H1 (cell line): Measurements from ENCODE around the gene MED6. TPM values are rescaled to one million over a fixed set of nuclear protein-coding genes. Genes with fewer than 3 reads are reported as not detected.
A peak's percentile ranks its signal among the peaks of the same experiment; 100 is the strongest.

ENCODE experiments used
- CTCF ChIA-PET: fragments of 300-600 bp; sonication (Branson Sonifier 250); formaldehyde crosslinking; loops from one replicate; lab custom pipeline; 2021; ENCODE audit not compliant: partially characterized antibody; lab: Charles Lee
- POLR2A ChIA-PET: fragments of 300-600 bp; sonication (Branson Sonifier 250); formaldehyde crosslinking; loops from one replicate; lab custom pipeline; 2021; ENCODE audit warnings: inconsistent platforms; ENCODE audit not compliant: partially characterized antibody; lab: Charles Lee
- DNase-seq, 2 experiments: peaks; one replicate each; pipeline versions ENCODE4 v3.0.0 to v3.0.0-alpha.2; 2010 to 2022; ENCODE audit warnings: low spot score in 2 of 2, low read depth in 1 of 2, mixed read lengths in 1 of 2
- FAIRE-seq: peaks from 2 replicates; lab custom pipeline; 2011; peaks lifted over from hg19 to GRCh38; lab: Jason Lieb, UNC
- H2AFZ ChIP-seq: 2 replicates; pipeline ENCODE4 v1.8.1; 2012; ENCODE audit warnings: low read length, inconsistent platforms
- H2AK5ac ChIP-seq: 2 replicates; pipeline ENCODE4 v1.6.1; 2013; ENCODE audit warnings: low read depth, low read length
- H2BK120ac ChIP-seq: replicated peaks from 2 replicates; pipeline ENCODE3; 2013; ENCODE audit warnings: low read depth, low read length, inconsistent platforms
- H2BK12ac ChIP-seq: 2 replicates; pipeline ENCODE4 v1.6.1; 2013; ENCODE audit warnings: low read depth, low read length
- H2BK15ac ChIP-seq: 2 replicates; pipeline ENCODE4 v1.6.1; 2013; ENCODE audit warnings: low read length
- H2BK20ac ChIP-seq: 2 replicates; pipeline ENCODE4 v1.6.1; 2013; ENCODE audit warnings: low read length
- H2BK5ac ChIP-seq: 2 replicates; pipeline ENCODE4 v1.6.1; 2013; ENCODE audit warnings: low read depth, low read length
- H3K14ac ChIP-seq: 2 replicates; pipeline ENCODE4 v1.6.1; 2013; ENCODE audit warnings: inconsistent platforms; ENCODE audit not compliant: insufficient read length
- H3K18ac ChIP-seq: 2 replicates; pipeline ENCODE4 v1.6.1; 2013; ENCODE audit warnings: low read length; ENCODE audit errors: extremely low read depth
- H3K23ac ChIP-seq: 2 replicates; pipeline ENCODE4 v1.6.1; 2013; ENCODE audit warnings: inconsistent platforms; ENCODE audit not compliant: insufficient read length
- H3K23me2 ChIP-seq: 2 replicates; pipeline ENCODE4 v1.6.1; 2013; ENCODE audit warnings: low read depth, low read length
- H3K27ac ChIP-seq: 2 replicates; pipeline ENCODE4 v1.6.1; 2011; ENCODE audit warnings: low read depth, low read length, inconsistent platforms
- H3K27me3 ChIP-seq, 4 experiments: replicated peaks in 1 of 4; 1 replicate in 1 of 4; 2 replicates in 3 of 4; pipeline versions ENCODE4 v1.6.1 to v1.8.1; 2011 to 2013; ENCODE audit warnings: low read length in 3 of 4, mild to moderate bottlenecking in 3 of 4, inconsistent platforms in 2 of 4, mixed read lengths in 2 of 4, moderate library complexity in 1 of 4; ENCODE audit not compliant: control insufficient read depth in 3 of 4, insufficient read depth in 3 of 4; ENCODE audit errors: extremely low read depth in 1 of 4
- H3K36me3 ChIP-seq, 4 experiments: 2 replicates each; pipeline versions ENCODE4 v1.6.1 to v1.8.1; 2011 to 2013; ENCODE audit warnings: mild to moderate bottlenecking in 4 of 4, low read length in 3 of 4, moderate library complexity in 2 of 4, control low read depth in 1 of 4, inconsistent platforms in 1 of 4; ENCODE audit not compliant: insufficient read depth in 4 of 4, control insufficient read depth in 2 of 4
- H3K4ac ChIP-seq: replicated peaks from 2 replicates; pipeline ENCODE3; 2013; ENCODE audit warnings: low read length, low read depth, mixed read lengths, inconsistent platforms; ENCODE audit not compliant: insufficient read length
- H3K4me1 ChIP-seq, 4 experiments: replicated peaks in 1 of 4; 1 replicate in 1 of 4; 2 replicates in 3 of 4; pipeline versions ENCODE4 v1.6.1 to v1.8.1; 2011 to 2013; ENCODE audit warnings: low read length in 3 of 4, inconsistent platforms in 2 of 4, mixed read lengths in 1 of 4; ENCODE audit not compliant: insufficient read depth in 4 of 4, control insufficient read depth in 3 of 4
- H3K4me2 ChIP-seq, 2 experiments: 2 replicates each; pipeline versions ENCODE4 v1.6.1 to v1.8.1; 2011 to 2013; ENCODE audit warnings: low read depth in 2 of 2, low read length in 2 of 2, control low read depth in 1 of 2, inconsistent platforms in 1 of 2, mild to moderate bottlenecking in 1 of 2; ENCODE audit not compliant: insufficient read depth in 1 of 2
- H3K4me3 ChIP-seq, 4 experiments: fragments of 200-600, 300-600 bp in 1 of 4; sonication (generic), shearing (Covaris generic), sonication (Bioruptor Twin) in 1 of 4; 2 replicates each; pipeline versions ENCODE4 v1.5.1 to v1.8.1; 2011 to 2016; ENCODE audit warnings: low read length in 4 of 4, low read depth in 3 of 4, control low read depth in 2 of 4, inconsistent platforms in 2 of 4, mild to moderate bottlenecking in 2 of 4, mixed read lengths in 1 of 4, moderate library complexity in 1 of 4; ENCODE audit not compliant: insufficient read depth in 2 of 4; ENCODE audit errors: extremely low read depth in 1 of 4
- H3K56ac ChIP-seq: replicated peaks from 2 replicates; pipeline ENCODE3; 2013; ENCODE audit warnings: low read depth, mild to moderate bottlenecking, mixed read lengths, low read length, inconsistent platforms; ENCODE audit not compliant: insufficient read length
- H3K79me1 ChIP-seq: 2 replicates; pipeline ENCODE4 v1.6.1; 2013; ENCODE audit warnings: low read depth, low read length, control low read depth
- H3K79me2 ChIP-seq, 2 experiments: 2 replicates each; pipeline versions ENCODE4 v1.6.1 to v1.8.1; 2012 to 2013; ENCODE audit warnings: low read length in 2 of 2, mild to moderate bottlenecking in 2 of 2, inconsistent platforms in 1 of 2; ENCODE audit not compliant: insufficient read depth in 2 of 2, control insufficient read depth in 1 of 2
- H3K9ac ChIP-seq, 4 experiments: replicated peaks in 1 of 4; 1 replicate in 1 of 4; 2 replicates in 3 of 4; pipeline versions ENCODE4 v1.6.1 to v1.8.1; 2011 to 2013; ENCODE audit warnings: low read depth in 3 of 4, low read length in 3 of 4, control low read depth in 2 of 4, mild to moderate bottlenecking in 2 of 4, moderate library complexity in 2 of 4, inconsistent platforms in 1 of 4; ENCODE audit errors: extremely low read depth in 1 of 4
- H3K9me3 ChIP-seq, 2 experiments: 2 replicates each; pipeline versions ENCODE4 v1.6.1 to v1.8.1; 2012 to 2013; ENCODE audit warnings: mild to moderate bottlenecking in 2 of 2, moderate library complexity in 2 of 2, control low read depth in 1 of 2, inconsistent platforms in 1 of 2, low read depth in 1 of 2, low read length in 1 of 2, mixed read lengths in 1 of 2; ENCODE audit not compliant: insufficient read depth in 2 of 2
- H4K20me1 ChIP-seq, 2 experiments: replicated peaks in 1 of 2; 2 replicates each; pipeline versions ENCODE3 to v1.8.1; 2011 to 2013; ENCODE audit warnings: inconsistent platforms in 2 of 2, low read length in 2 of 2, mild to moderate bottlenecking in 1 of 2; ENCODE audit not compliant: insufficient read depth in 2 of 2, control insufficient read depth in 1 of 2
- H4K5ac ChIP-seq: 2 replicates; pipeline ENCODE4 v1.6.1; 2013; ENCODE audit warnings: low read length, low read depth, mixed read lengths, inconsistent platforms; ENCODE audit not compliant: insufficient read length
- H4K8ac ChIP-seq: 2 replicates; pipeline ENCODE4 v1.8.0; 2013; ENCODE audit warnings: mild to moderate bottlenecking, moderate library complexity, low read length, inconsistent platforms; ENCODE audit not compliant: insufficient read depth; ENCODE audit errors: extremely low read depth
- H4K91ac ChIP-seq: replicated peaks from 2 replicates; pipeline ENCODE3; 2013; ENCODE audit warnings: low read length, mixed read lengths, inconsistent platforms; ENCODE audit not compliant: insufficient read length
- BACH1 ChIP-seq: IDR thresholded peaks from 2 replicates; pipeline ENCODE4 v1.6.1; 2012; ENCODE audit warnings: low read length, improper control_type of control experiment
- CREB1 ChIP-seq: IDR thresholded peaks from 2 replicates; pipeline ENCODE4 v1.6.1; 2012; ENCODE audit warnings: inconsistent platforms
- CTCF ChIP-seq, 3 experiments: IDR thresholded peaks; 1 replicate in 2 of 3; 2 replicates in 1 of 3; pipeline versions ENCODE4 v1.5.1 to v1.6.1; 2011; ENCODE audit warnings: low read length in 3 of 3, mild to moderate bottlenecking in 3 of 3, inconsistent platforms in 2 of 3, low read depth in 1 of 3, moderate library complexity in 1 of 3; ENCODE audit not compliant: insufficient read depth in 1 of 3; ENCODE audit errors: control extremely low read depth in 1 of 3
- KDM5A ChIP-seq: fragments of 200-600 bp; IDR thresholded peaks from 2 replicates; pipeline ENCODE4 v1.7.1; 2012; ENCODE audit warnings: mild to moderate bottlenecking, low read length, inconsistent platforms, mixed read lengths
- NRF1 ChIP-seq: IDR thresholded peaks from 2 replicates; pipeline ENCODE4 v1.6.1; 2011; ENCODE audit warnings: mild to moderate bottlenecking, low read depth, low read length, improper control_type of control experiment
- RBBP5 ChIP-seq: IDR thresholded peaks from 2 replicates; pipeline ENCODE4 v1.7.1; 2012; ENCODE audit warnings: low read depth, mild to moderate bottlenecking, inconsistent platforms, low read length, moderate library complexity, borderline replicate concordance
- SAP30 ChIP-seq: fragments of 300-600 bp; sonication (generic); IDR thresholded peaks from 2 replicates; pipeline ENCODE4 v1.7.1; 2012; ENCODE audit warnings: low read length, moderate library complexity, mild to moderate bottlenecking, inconsistent platforms; ENCODE audit not compliant: insufficient read depth, insufficient replicate concordance
- TBP ChIP-seq: IDR thresholded peaks from 2 replicates; pipeline ENCODE4 v1.6.1; 2011; ENCODE audit warnings: low read depth, low read length, improper control_type of control experiment
- TEAD4 ChIP-seq: IDR thresholded peaks from 2 replicates; pipeline ENCODE4 v1.6.1; 2012; ENCODE audit warnings: low read depth, low read length, inconsistent platforms, mixed read lengths
- WGBS, 2 experiments: shearing (Covaris generic) in 1 of 2; methylation state at CpG; one replicate each; pipeline versions ENCODE4 v1.1.6 to v1.1.7; 2013 to 2015; ENCODE audit warnings: low lambda C conversion rate in 2 of 2, mixed read lengths in 2 of 2, inconsistent platforms in 1 of 2, low coverage in 1 of 2, missing lambda C conversion rate in 1 of 2; ENCODE audit not compliant: insufficient replicate concordance in 2 of 2, insufficient coverage in 1 of 2, insufficient read length in 1 of 2; ENCODE audit errors: extremely low coverage in 1 of 2, missing lambda C conversion rate in 1 of 2; 5-methylcytosine and 5-hydroxymethylcytosine counted together
- polyA plus RNA-seq, 7 experiments: library from polyadenylated mRNA; depleted of rRNA in 3 of 7; stranded (reverse) in 5 of 7; unstranded in 2 of 7; fragments of >200 nt in 5 of 7; fragments of 200-250 nt in 2 of 7; gene quantifications; 1 replicate in 5 of 7; 2 replicates in 1 of 7; 4 replicates in 1 of 7; pipeline versions ENCODE4 v1.2.1 to v1.2.3, GENCODE V29; 2011 to 2013; ENCODE audit warnings: missing spikeins in 2 of 7, mixed read lengths in 2 of 7
- total RNA-seq: library from RNA; stranded (reverse); fragmentation: NEBNext Ultra II Directional; extraction: Animal tissue kit (Norgen Biotek cat#: 25700); gene quantifications from 2 replicates; pipeline ENCODE4 v1.2.1, GENCODE V29; 2021

MED6 gene
- total and polyA plus RNA-seq, 2 of the 8 experiments (the other 6 are each of a cell fraction or from before 2014, with no cell fraction given) = 33.1 to 39.7 TPM

GRCh38 chr14:70640938-70641547, 40.6 kb upstream of the MED6 start:
- Histone ChIP-seq H2BK120ac (peak overlapping the region; percentile 45), H3K4ac (peak overlapping the region; percentile 24), H4K5ac (no peak overlapping the region), H3K79me1 (peaks cover 9% of the 10 kb centered on the region), H3K27ac (no peak overlapping the region), H3K14ac (no peak overlapping the region), H4K8ac (peak overlapping the region; percentile 22; the same call in 1 of the 2 replicates), H3K18ac (peak overlapping the region; percentile 52; the same call in 1 of the 2 replicates), H3K23ac (no peak overlapping the region), H2AFZ (peak overlapping the region; percentile 75; the same call in 1 of the 2 replicates), H3K27me3 (no peaks in the 10 kb centered on the region), H3K4me1 (peaks cover 11 to 21% (median 14%) of the 10 kb centered on the region in 4 experiments; a peak in 5 of 7 replicates), H2BK20ac (peak overlapping the region; percentile 40; the same call in 1 of the 2 replicates), H2BK5ac (peak overlapping the region; percentile 79; the same call in 1 of the 2 replicates), H3K36me3 (peaks cover 0 to 5% (median 0%) of the 10 kb centered on the region in 4 experiments; a peak in 1 of 8 replicates), H2AK5ac (no peak overlapping the region), H2BK12ac (peak overlapping the region; percentile 0; the same call in 1 of the 2 replicates), H3K23me2 (peaks cover 15% of the 10 kb centered on the region), H3K79me2 (peaks cover 19 to 65% of the 10 kb centered on the region in 2 experiments), H3K4me3 (peak overlapping the region; percentile 59 to 98 (median 78)), H2BK15ac (peak overlapping the region; percentile 36; the same call in 1 of the 2 replicates), H3K9ac (peak overlapping the region in 2 of 4 experiments; percentile 15 to 79; a peak in 4 of 7 replicates), H3K56ac (no peak overlapping the region), H3K9me3 (no peaks in the 10 kb centered on the region), H4K20me1 (no peaks in the 10 kb centered on the region), H3K4me2 (peak overlapping the region; percentile 93 to 94), H4K91ac (peak overlapping the region; percentile 63)
- DNase-seq (peak in 1 of 2 experiments; percentile 66), FAIRE-seq (peak; percentile 42)
- ChIA-PET CTCF (interaction anchor here (0.6 to 1.8 kb wide), 4 partner anchors 18 to 69 kb away, joined by 3 to 6 read pairs (median 4); no protein-coding TSS in a partner anchor), POLR2A (interaction anchor here (0.5 to 7.3 kb wide), 13 partner anchors 11 to 680 kb away, joined by 3 to 116 read pairs (median 3); partner anchors contain the start of genes MAP3K9 and SIPA1L1)
- WGBS, 2 experiments = 2% methylated on average over 26 of the region's 28 CpGs; no CpG with 5 or more reads in 1 of the 2 experiments
- no peak for TF ChIP-seq TBP
- TF ChIP-seq SAP30 = peak; percentile 71
- TF ChIP-seq BACH1 = no peak
- TF ChIP-seq RBBP5 = peak; percentile 67; the same call in 1 of the 2 replicates
- peak; percentile 36; the same call in 1 of the 2 replicates for TF ChIP-seq NRF1
- no peak for TF ChIP-seq TEAD4
- TF ChIP-seq CTCF (IDR thresholded peaks at IDR 0.05; ENCODE audit: control extremely low read depth in 1 of 3, insufficient read depth in 1 of 3, low read depth in 1 of 3, low read length in 3 of 3) = no peak
- TF ChIP-seq KDM5A = no peak
- TF ChIP-seq CREB1 = no peak
